Urothelium cell line (cell line): ENCODE measurements around the gene CDC14B.
"Not testable (repeated sequence)": the region's sequence is repeated elsewhere in the genome, so short reads cannot be mapped to it uniquely, and the experiment has no call there.

Experiments used
- DNase-seq: peaks from one replicate; pipeline ENCODE4 v3.0.0; 2011; ENCODE audit warnings: low spot score, mixed read lengths
- FAIRE-seq: peaks from 2 replicates; lab custom pipeline; 2011; peaks lifted over from hg19 to GRCh38; lab: Jason Lieb, UNC

The CDC14B gene

GRCh38 chr9:96596601-96597111, 23.0 kb downstream of the CDC14B start:
- no peak for DNase-seq
- no peak for FAIRE-seq

- no peak for DNase-seq
- FAIRE-seq, result no peak
Observed at GRCh38 chr9:96587338-96588315, 32.0 kb downstream of the CDC14B start.

DNA sequence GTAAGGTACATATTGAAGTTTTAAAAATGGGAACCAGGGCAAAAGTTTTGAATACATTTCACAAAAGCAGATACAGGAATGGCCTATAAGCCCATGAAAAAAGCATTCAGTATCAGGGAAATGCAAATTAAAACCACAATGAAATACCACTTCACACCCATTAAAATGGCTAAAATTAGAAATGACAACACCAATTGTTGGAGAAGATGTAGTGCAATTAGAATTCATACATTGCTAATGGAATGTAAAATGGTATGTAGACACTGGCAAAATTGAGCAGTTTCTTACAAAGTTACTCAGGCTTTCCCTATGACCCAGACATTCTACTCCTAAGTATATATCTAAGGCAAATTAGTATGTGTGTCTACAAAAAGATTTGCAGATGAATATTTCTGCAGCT, 34.2 kb downstream of the CDC14B start:
- FAIRE-seq (no peak), DNase-seq (no peak)

- DNase-seq, FAIRE-seq: not testable (repeated sequence)
Observed at GRCh38 chr9:96582199-96582598, 37.4 kb downstream of the CDC14B start.

- DNase-seq (no peak), FAIRE-seq (no peak)
Observed at GRCh38 chr9:96581786-96582185, 37.9 kb downstream of the CDC14B start.

- no peak for FAIRE-seq
- DNase-seq, result no peak
Observed at GRCh38 chr9:96581301-96581700, 38.3 kb downstream of the CDC14B start.

DNA sequence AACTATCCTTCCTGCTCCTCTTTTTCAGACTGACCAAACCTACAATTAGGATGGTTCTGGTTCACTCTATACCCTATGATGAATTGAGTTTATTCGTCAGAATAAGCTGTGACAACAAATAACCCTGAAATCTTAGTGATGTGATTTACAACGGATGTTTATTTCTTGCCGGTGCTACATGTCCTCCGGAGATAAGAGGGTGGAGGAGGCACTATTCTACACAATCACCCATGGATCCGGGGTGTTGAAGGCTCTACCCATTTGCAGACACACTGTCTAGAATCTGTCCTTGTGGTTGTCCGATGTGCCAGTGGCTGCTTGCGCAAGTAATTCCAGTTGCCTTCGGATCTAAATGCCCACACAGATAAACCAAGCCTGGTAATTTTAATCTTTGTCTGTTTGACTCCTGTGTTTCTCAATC, 44.7 kb downstream of the CDC14B start:
- FAIRE-seq (no peak), DNase-seq (no peak)

DNA sequence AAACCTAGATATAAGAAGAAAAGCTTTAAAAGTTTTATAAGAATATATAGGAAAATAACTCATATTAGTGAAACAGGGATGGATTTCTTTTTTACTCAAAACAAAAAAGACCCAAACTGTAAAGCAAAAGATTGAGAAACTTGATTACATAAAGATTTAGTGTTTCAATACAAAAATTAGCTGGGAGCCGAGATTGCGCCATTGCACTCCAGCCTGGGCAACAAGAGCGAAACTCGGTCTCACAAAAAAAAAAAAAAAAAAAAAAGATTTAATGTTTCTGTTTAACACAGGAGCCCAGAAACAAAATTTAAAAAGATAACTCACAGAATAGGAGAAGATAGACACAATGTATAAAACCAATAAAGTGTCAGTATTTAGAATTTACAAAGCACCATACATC, 45.2 kb downstream of the CDC14B start:
- DNase-seq, result no peak

DNA sequence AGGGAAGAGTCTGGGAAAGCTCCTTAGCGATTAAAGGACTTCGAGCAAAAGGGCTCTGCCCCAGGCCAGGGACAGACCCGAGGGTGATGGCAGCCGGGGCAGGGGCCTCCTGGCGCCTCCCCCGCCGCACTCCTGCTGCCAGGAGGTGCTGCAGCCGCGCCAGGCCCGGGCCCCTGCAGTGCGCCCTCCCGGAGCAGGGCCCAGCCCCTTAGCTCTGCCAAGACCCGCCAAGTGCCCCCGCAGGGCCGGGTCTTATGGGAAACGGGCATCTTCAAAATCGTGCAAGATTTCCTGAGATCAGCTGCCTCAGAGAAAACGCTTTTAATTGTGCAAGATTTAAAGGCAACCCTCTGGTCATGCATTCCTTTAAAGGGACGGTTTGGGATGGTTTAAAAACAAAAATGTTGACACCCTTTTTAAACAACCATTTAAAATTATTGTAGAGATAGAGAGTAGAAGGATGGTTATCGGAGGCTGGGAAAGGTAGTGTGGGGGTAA, 52.4 kb downstream of the CDC14B start:
- DNase-seq, result no peak
- no peak for FAIRE-seq

More for the DNA sequence above, 45.2 kb downstream of the CDC14B start:
- FAIRE-seq, result no peak

DNA sequence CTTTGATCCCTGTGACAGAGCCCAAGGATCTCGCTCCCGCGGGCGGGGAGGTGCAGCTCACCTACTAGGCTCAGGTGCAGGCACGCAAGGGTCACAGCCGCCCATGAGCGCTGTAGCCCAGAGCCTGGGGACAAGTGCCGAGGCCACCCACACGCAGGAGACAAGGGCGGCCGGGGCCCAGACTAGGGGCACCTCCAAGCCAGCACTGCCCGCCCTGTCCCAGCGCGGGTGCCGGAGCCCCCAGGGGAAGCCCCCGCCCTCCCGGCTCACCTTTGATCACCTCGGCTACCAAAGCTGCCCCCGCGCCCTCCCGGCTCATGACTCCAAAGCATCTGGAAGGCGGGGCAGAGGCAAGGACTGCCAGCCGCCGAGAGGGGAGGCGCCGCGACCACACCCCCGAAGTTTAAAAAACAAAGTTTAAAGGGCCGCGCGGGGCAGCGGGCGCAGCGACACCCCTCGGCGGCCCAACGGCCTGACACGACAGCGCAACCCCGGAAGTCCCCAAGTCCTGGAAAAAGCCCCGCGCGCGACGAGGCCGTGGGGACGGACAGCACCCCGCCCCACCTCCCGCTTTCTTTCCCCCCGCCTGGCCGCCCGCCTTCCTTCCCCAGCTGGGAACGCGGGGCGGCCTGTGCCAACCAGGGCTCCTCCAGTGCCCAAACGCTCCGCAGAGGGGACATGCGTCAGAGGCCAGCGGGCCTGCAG, 53.0 kb downstream of the CDC14B start:
- DNase-seq, result peak; percentile 88
- FAIRE-seq, result no peak

DNA sequence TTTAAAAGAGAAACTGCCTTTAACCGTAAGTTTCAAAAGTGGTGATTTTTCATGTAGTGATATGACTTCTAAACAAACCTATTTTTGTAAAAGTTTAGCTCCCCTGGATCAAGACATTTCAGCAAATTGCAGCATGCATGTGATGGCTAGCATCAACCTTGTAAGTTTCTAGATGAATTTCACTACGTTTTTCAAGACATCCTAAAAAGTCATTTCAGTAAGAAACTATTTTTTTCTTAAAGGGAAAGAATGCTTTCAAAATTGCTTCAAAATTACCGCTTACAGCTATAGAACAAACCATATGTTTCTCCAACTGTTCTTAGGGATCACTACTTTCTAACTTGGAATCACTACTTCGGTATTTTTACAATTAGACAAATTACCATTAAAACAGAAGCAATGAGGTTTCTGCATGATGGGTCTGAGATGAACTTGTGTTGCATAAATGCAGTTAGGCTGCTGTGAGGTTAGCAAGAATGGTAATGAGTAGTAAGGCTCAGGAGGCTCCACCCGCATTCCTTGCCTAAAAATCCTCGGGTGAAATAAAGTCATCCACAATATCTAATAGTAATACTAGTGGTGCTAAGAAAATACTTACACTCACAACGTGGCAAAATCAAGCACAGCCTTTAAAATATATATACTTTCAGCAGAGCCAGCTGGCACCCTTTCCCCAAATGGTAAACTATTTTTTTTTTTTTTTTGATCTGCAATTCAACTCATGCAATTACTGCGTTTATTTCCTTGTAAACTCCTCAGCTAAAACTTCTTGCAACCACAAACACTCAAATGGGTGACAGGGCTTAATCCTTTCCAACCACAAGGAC, 53.8 kb downstream of the CDC14B start:
- no peak for FAIRE-seq
- DNase-seq, result no peak

- FAIRE-seq (no peak), DNase-seq (no peak)
Observed at GRCh38 chr9:96564217-96564616, 55.4 kb downstream of the CDC14B start.

- FAIRE-seq (no peak), DNase-seq (no peak)
Observed at GRCh38 chr9:96559339-96559943, 60.2 kb downstream of the CDC14B start.

GRCh38 chr9:96557921-96558320, 61.7 kb downstream of the CDC14B start:
- FAIRE-seq, result no peak
- DNase-seq, result no peak

GRCh38 chr9:96556701-96557461, 62.8 kb downstream of the CDC14B start:
- FAIRE-seq (no peak), DNase-seq (no peak)

- FAIRE-seq (no peak), DNase-seq (no peak)
Observed at GRCh38 chr9:96555567-96556386, 63.9 kb downstream of the CDC14B start.

- no peak for DNase-seq
Observed at GRCh38 chr9:96554801-96555566, 64.7 kb downstream of the CDC14B start.

DNA sequence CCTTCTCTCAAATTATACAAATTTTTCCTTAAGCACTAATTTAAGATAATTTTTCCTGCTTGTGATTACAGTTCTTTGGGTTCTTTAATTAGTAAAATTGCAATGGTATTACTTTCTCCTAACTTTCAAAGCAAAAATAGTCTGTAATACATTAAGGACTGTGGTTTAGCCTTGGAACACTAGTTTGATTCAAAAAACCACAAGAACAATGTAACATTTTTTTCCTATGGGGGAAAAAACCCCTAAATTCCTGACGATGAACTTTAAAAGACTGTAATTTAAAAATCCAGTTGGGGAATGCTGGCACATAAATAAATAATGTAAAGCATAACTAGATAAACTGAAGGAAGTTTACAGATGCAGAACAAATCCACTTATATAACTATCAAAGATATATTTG, 65.3 kb downstream of the CDC14B start:
- FAIRE-seq, result no peak
- no peak for DNase-seq

More at GRCh38 chr9:96554801-96555566, 64.7 kb downstream of the CDC14B start:
- no peak for FAIRE-seq
